IMR-90 (cell line): ENCODE results near the gene TEX264. TPM values are rescaled to one million over a fixed set of nuclear protein-coding genes. Genes with fewer than 3 reads are reported as not detected.
A peak's percentile ranks its signal among the peaks of the same experiment; 100 is the strongest.

Experiments used
- ATAC-seq: fragments of 200-7000 bp; cut with Tn5 transposase; 2 replicates; pipeline ENCODE4 v1.9.1; 2020; ENCODE audit warnings: low read depth, mild to moderate bottlenecking, moderate library complexity
- BruUV-seq: library from RNA; stranded (reverse); fragments of 400-500 nt; replicated peaks from 2 replicates; lab custom pipeline; 2021; lab: Mats Ljungman, UMichigan
- CTCF ChIA-PET: fragments of 300-600 bp; formaldehyde crosslinking; extraction: SDS; loops from one replicate; lab custom pipeline; 2021; ENCODE audit warnings: antibody characterized with exemption; lab: Yijun Ruan, JAX
- POLR2A ChIA-PET: fragments of 300-600 bp; sonication (Branson Sonifier 250); formaldehyde crosslinking; loops from one replicate; lab custom pipeline; 2022; ENCODE audit warnings: antibody characterized with exemption; ENCODE audit not compliant: unreplicated experiment; lab: Charles Lee
- DNase-seq: peaks from one replicate; pipeline ENCODE4 v3.0.0; 2013
- H2AFZ ChIP-seq: replicated peaks from 2 replicates; pipeline ENCODE3; 2013; ENCODE audit warnings: low read length, mild to moderate bottlenecking; ENCODE audit not compliant: poor library complexity
- H2AK5ac ChIP-seq: 2 replicates; pipeline ENCODE4 v1.6.1; 2013; ENCODE audit warnings: low read depth, low read length, inconsistent platforms
- H2AK9ac ChIP-seq: replicated peaks from 2 replicates; pipeline ENCODE3; 2013; ENCODE audit warnings: mild to moderate bottlenecking, low read depth, low read length, moderate library complexity; ENCODE audit not compliant: poor library complexity
- H2BK120ac ChIP-seq: 2 replicates; pipeline ENCODE4 v1.6.1; 2013; ENCODE audit warnings: low read depth, low read length, inconsistent platforms
- H2BK15ac ChIP-seq: 3 replicates; pipeline ENCODE4 v1.6.1; 2013; ENCODE audit warnings: low read depth, low read length, inconsistent platforms
- H2BK20ac ChIP-seq: 2 replicates; pipeline ENCODE4 v1.6.1; 2013; ENCODE audit warnings: low read depth, mild to moderate bottlenecking, inconsistent platforms, low read length, moderate library complexity
- H2BK5ac ChIP-seq: 2 replicates; pipeline ENCODE4 v1.6.1; 2013; ENCODE audit warnings: mild to moderate bottlenecking, low read depth, low read length, inconsistent platforms; ENCODE audit not compliant: poor library complexity, severe bottlenecking
- H3K14ac ChIP-seq: replicated peaks from 2 replicates; pipeline ENCODE4 v1.6.1; 2013; ENCODE audit warnings: low read depth, low read length, inconsistent platforms
- H3K18ac ChIP-seq: 2 replicates; pipeline ENCODE4 v1.6.1; 2013; ENCODE audit warnings: low read depth, low read length, control low read depth
- H3K23ac ChIP-seq: 2 replicates; pipeline ENCODE4 v1.6.1; 2013; ENCODE audit warnings: low read depth, low read length, inconsistent platforms
- H3K27ac ChIP-seq: 2 replicates; pipeline ENCODE4 v1.5.1; 2013; ENCODE audit warnings: mild to moderate bottlenecking, control low read depth, low read length; ENCODE audit not compliant: insufficient read depth
- H3K27me3 ChIP-seq: 2 replicates; pipeline ENCODE4 v1.6.1; 2013; ENCODE audit warnings: low read length; ENCODE audit not compliant: control insufficient read depth, insufficient read depth
- H3K36me3 ChIP-seq: 2 replicates; pipeline ENCODE4 v1.6.1; 2013; ENCODE audit warnings: low read length, mixed read lengths; ENCODE audit not compliant: control insufficient read depth, insufficient read depth
- H3K4ac ChIP-seq: 2 replicates; pipeline ENCODE4 v1.6.1; 2013; ENCODE audit warnings: low read depth, low read length, inconsistent platforms
- H3K4me1 ChIP-seq: 2 replicates; pipeline ENCODE4 v1.6.1; 2013; ENCODE audit warnings: low read length, mixed read lengths; ENCODE audit not compliant: control insufficient read depth, insufficient read depth
- H3K4me2 ChIP-seq: 2 replicates; pipeline ENCODE4 v1.6.1; 2013; ENCODE audit warnings: low read depth, mild to moderate bottlenecking, control low read depth, low read length, moderate library complexity
- H3K4me3 ChIP-seq: 2 replicates; pipeline ENCODE4 v1.5.1; 2013; ENCODE audit warnings: low read depth, mild to moderate bottlenecking, control low read depth, low read length, moderate library complexity; ENCODE audit not compliant: insufficient read depth
- H3K56ac ChIP-seq: 2 replicates; pipeline ENCODE4 v1.6.1; 2013; ENCODE audit warnings: low read length, inconsistent platforms; ENCODE audit not compliant: insufficient read depth; ENCODE audit errors: extremely low read depth
- H3K79me1 ChIP-seq, 2 experiments: 2 replicates each; pipeline ENCODE4 v1.6.1; 2013; ENCODE audit warnings: low read length in 2 of 2, inconsistent platforms in 1 of 2, low read depth in 1 of 2
- H3K9ac ChIP-seq: 2 replicates; pipeline ENCODE4 v1.6.1; 2013; ENCODE audit warnings: low read depth, low read length, control low read depth
- H3K9me1 ChIP-seq: 2 replicates; pipeline ENCODE4 v1.6.1; 2013; ENCODE audit warnings: low read length, inconsistent platforms; ENCODE audit not compliant: insufficient read depth
- H3K9me3 ChIP-seq: 2 replicates; pipeline ENCODE4 v1.6.1; 2013; ENCODE audit warnings: low read length; ENCODE audit not compliant: control insufficient read depth, insufficient read depth
- H4K20me1 ChIP-seq: 2 replicates; pipeline ENCODE4 v1.6.1; 2013; ENCODE audit warnings: low read length, inconsistent platforms; ENCODE audit not compliant: insufficient read depth
- H4K5ac ChIP-seq: 2 replicates; pipeline ENCODE4 v1.6.1; 2013; ENCODE audit warnings: mild to moderate bottlenecking, low read depth, low read length, control low read depth
- H4K8ac ChIP-seq, 2 experiments: 2 replicates each; pipeline ENCODE4 v1.6.1; 2013; ENCODE audit warnings: low read depth in 2 of 2, low read length in 2 of 2, control low read depth in 1 of 2, inconsistent platforms in 1 of 2
- H4K91ac ChIP-seq: 2 replicates; pipeline ENCODE4 v1.6.1; 2013; ENCODE audit warnings: low read depth, low read length, inconsistent platforms; ENCODE audit not compliant: insufficient read depth
- BHLHE40 ChIP-seq: fragments of 150-350 bp; IDR thresholded peaks from 2 replicates; pipeline ENCODE4 v1.6.1; 2016; ENCODE audit warnings: mild to moderate bottlenecking, low read depth, low read length
- CEBPB ChIP-seq: IDR thresholded peaks from 2 replicates; pipeline ENCODE4 v1.6.1; 2012; ENCODE audit warnings: low read depth, low read length, improper control_type of control experiment
- CHD1 ChIP-seq: IDR thresholded peaks from 2 replicates; pipeline ENCODE4 v1.6.1; 2012; ENCODE audit warnings: low read depth, low read length, improper control_type of control experiment
- FOS ChIP-seq: fragments of 150-350 bp; IDR thresholded peaks from 2 replicates; pipeline ENCODE4 v1.6.1; 2016; ENCODE audit warnings: low read depth, low read length
- MAFK ChIP-seq: IDR thresholded peaks from 2 replicates; pipeline ENCODE4 v1.6.1; 2012; ENCODE audit warnings: low read depth, low read length, improper control_type of control experiment
- MAZ ChIP-seq: IDR thresholded peaks from 2 replicates; pipeline ENCODE4 v1.6.1; 2012; ENCODE audit warnings: low read depth, mild to moderate bottlenecking, low read length, improper control_type of control experiment, moderate library complexity, borderline replicate concordance
- MXI1 ChIP-seq: IDR thresholded peaks from 2 replicates; pipeline ENCODE4 v1.6.1; 2012; ENCODE audit warnings: low read depth, mild to moderate bottlenecking, low read length, moderate library complexity, borderline replicate concordance
- NFE2L2 ChIP-seq: fragments of 150-350 bp; IDR thresholded peaks from 2 replicates; pipeline ENCODE4 v1.6.1; 2016; ENCODE audit warnings: low read depth, mild to moderate bottlenecking, low read length
- POLR2A ChIP-seq: IDR thresholded peaks from 2 replicates; pipeline ENCODE4 v1.6.1; 2012; ENCODE audit warnings: mild to moderate bottlenecking, low read depth, low read length
- RAD21 ChIP-seq: IDR thresholded peaks from 2 replicates; pipeline ENCODE4 v1.6.1; 2012; ENCODE audit warnings: low read length, improper control_type of control experiment
- RCOR1 ChIP-seq: IDR thresholded peaks from 2 replicates; pipeline ENCODE4 v1.6.1; 2012; ENCODE audit warnings: mild to moderate bottlenecking, low read length, improper control_type of control experiment; ENCODE audit not compliant: insufficient replicate concordance
- RFX5 ChIP-seq: IDR thresholded peaks from 2 replicates; pipeline ENCODE4 v1.8.0; 2012; ENCODE audit warnings: low read depth, mild to moderate bottlenecking, low read length, moderate library complexity
- SMC3 ChIP-seq: fragments of 150-350 bp; IDR thresholded peaks from 2 replicates; pipeline ENCODE4 v1.6.1; 2016; ENCODE audit warnings: low read depth, mild to moderate bottlenecking, antibody characterized with exemption, low read length, moderate library complexity
- WGBS, 2 experiments: methylation state at CpG; one replicate each; pipeline versions ENCODE4 v1.1.5 to v1.1.7; 2013; ENCODE audit warnings: missing lambda C conversion rate in 2 of 2; ENCODE audit not compliant: insufficient read length in 1 of 2; ENCODE audit errors: extremely low coverage in 2 of 2; 5-methylcytosine and 5-hydroxymethylcytosine counted together
- dilution Hi-C: fragments of 300-500 bp; cut with HindIII; formaldehyde crosslinking; loops from one replicate; pipeline ENCODE4 v1.14.3; 2018; ENCODE audit warnings: low sequenced_read_pairs; ENCODE audit not compliant: unreplicated experiment
- in situ Hi-C: fragments of 300-500 bp; cut with MboI; formaldehyde crosslinking; loops from 3 replicates; pipeline ENCODE4 v1.14.3; 2019; ENCODE audit warnings: low sequenced_read_pairs, inconsistent platforms, mixed read lengths
- intact Hi-C: fragments of 100-400 bp; cut with micrococcal nuclease; formaldehyde crosslinking; loops from 2 replicates; pipeline ENCODE4 v1.10.0; 2022
- polyA plus RNA-seq, 3 experiments: library from polyadenylated mRNA; depleted of rRNA; stranded (reverse); fragments of >200 nt; gene quantifications; 2 replicates each; pipeline ENCODE4 v1.2.3, GENCODE V29; 2012; ENCODE audit warnings: low replicate concordance in 1 of 3
- total RNA-seq: library from RNA; depleted of rRNA; stranded (reverse); fragments of >200 nt; gene quantifications from 2 replicates; pipeline ENCODE4 v1.2.3, GENCODE V29; 2012
- TF ChIP-seq, protein P1 (sequence below): fragments of 150-350 bp; IDR thresholded peaks from 2 replicates; pipeline ENCODE4 v1.6.1; 2017; ENCODE audit warnings: mild to moderate bottlenecking, antibody characterized with exemption, low read length, low read depth
- TF ChIP-seq, protein P2 (sequence below): fragments of 150-350 bp; IDR thresholded peaks from 2 replicates; pipeline ENCODE4 v1.6.1; 2016; ENCODE audit warnings: low read depth, mild to moderate bottlenecking, low read length, moderate library complexity, borderline replicate concordance
- TF ChIP-seq, protein P3 (sequence below): conservative IDR thresholded peaks from 2 replicates; pipeline ENCODE4 v1.5.1; 2012; ENCODE audit warnings: mild to moderate bottlenecking, low read depth, low read length, improper control_type of control experiment

TEX264 gene
- total and polyA plus RNA-seq, 2 of the 4 experiments (the other 2 are of a cell fraction): 30.3 to 45.0 TPM

DNA sequence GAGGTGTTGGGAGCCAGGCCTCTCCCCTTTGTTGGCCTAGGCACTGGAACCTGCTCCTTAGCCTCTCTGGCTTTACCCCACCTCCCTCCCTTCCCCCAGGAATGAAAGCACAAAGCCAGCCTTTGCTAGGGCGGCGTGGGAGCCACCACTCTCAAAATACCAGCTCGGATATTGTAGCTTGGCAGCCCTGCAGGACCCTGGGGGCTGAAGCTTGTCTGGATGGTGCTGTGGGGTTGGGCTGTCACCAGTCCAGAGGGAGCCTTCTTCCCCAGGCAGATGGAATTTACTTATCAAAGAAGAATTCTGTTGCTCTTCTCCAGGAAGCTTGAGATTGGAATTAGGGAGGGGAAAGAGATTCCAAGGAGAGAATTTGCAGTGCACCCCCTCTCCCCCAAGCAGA is 20.9 kb downstream of the TEX264 start:
- Histone ChIP-seq H3K14ac (no peak overlapping the region), H4K8ac (no peak overlapping the region), H3K27me3 (no peaks in the 10 kb centered on the region), H2BK5ac (no peak overlapping the region), H2AK9ac (no peak overlapping the region), H4K5ac (no peak overlapping the region), H3K9ac (no peak overlapping the region), H3K4me2 (no peak overlapping the region), H3K79me1 (peaks cover 0 to 9% of the 10 kb centered on the region in 2 experiments; a peak in 2 of 4 replicates), H3K23ac (no peak overlapping the region), H3K4me1 (peaks cover 5% of the 10 kb centered on the region), H3K27ac (no peak overlapping the region), H2BK20ac (no peak overlapping the region), H3K36me3 (peaks cover 28% of the 10 kb centered on the region), H2AFZ (no peak overlapping the region), H3K9me1 (peaks cover 10% of the 10 kb centered on the region), H3K9me3 (no peaks in the 10 kb centered on the region), H4K20me1 (peaks cover 10% of the 10 kb centered on the region), H3K18ac (no peak overlapping the region), H2BK15ac (no peak overlapping the region), H3K56ac (no peak overlapping the region), H4K91ac (no peak overlapping the region), H2AK5ac (no peak overlapping the region), H3K4me3 (no peak overlapping the region), H3K4ac (no peak overlapping the region; the same call in 1 of the 2 replicates), H2BK120ac (no peak overlapping the region)
- dilution Hi-C loops: no loop called here
- peak; percentile 18 for ATAC-seq
- no peak for DNase-seq
- TF ChIP-seq MAFK: no peak
- no peak for TF ChIP-seq FOS
- no peak for TF ChIP-seq CEBPB
- no peak for TF ChIP-seq NFE2L2
- TF ChIP-seq MXI1: no peak
- no peak for TF ChIP-seq BHLHE40
- TF ChIP-seq POLR2A: no peak
- TF ChIP-seq MAZ: no peak
- TF ChIP-seq, protein P1, sequence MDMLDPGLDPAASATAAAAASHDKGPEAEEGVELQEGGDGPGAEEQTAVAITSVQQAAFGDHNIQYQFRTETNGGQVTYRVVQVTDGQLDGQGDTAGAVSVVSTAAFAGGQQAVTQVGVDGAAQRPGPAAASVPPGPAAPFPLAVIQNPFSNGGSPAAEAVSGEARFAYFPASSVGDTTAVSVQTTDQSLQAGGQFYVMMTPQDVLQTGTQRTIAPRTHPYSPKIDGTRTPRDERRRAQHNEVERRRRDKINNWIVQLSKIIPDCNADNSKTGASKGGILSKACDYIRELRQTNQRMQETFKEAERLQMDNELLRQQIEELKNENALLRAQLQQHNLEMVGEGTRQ: no peak
- TF ChIP-seq RCOR1: no peak
- TF ChIP-seq RAD21: no peak
- TF ChIP-seq CHD1: no peak
- TF ChIP-seq, protein P2, sequence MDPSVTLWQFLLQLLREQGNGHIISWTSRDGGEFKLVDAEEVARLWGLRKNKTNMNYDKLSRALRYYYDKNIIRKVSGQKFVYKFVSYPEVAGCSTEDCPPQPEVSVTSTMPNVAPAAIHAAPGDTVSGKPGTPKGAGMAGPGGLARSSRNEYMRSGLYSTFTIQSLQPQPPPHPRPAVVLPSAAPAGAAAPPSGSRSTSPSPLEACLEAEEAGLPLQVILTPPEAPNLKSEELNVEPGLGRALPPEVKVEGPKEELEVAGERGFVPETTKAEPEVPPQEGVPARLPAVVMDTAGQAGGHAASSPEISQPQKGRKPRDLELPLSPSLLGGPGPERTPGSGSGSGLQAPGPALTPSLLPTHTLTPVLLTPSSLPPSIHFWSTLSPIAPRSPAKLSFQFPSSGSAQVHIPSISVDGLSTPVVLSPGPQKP: no peak
- no peak for TF ChIP-seq SMC3
- TF ChIP-seq, protein P3, sequence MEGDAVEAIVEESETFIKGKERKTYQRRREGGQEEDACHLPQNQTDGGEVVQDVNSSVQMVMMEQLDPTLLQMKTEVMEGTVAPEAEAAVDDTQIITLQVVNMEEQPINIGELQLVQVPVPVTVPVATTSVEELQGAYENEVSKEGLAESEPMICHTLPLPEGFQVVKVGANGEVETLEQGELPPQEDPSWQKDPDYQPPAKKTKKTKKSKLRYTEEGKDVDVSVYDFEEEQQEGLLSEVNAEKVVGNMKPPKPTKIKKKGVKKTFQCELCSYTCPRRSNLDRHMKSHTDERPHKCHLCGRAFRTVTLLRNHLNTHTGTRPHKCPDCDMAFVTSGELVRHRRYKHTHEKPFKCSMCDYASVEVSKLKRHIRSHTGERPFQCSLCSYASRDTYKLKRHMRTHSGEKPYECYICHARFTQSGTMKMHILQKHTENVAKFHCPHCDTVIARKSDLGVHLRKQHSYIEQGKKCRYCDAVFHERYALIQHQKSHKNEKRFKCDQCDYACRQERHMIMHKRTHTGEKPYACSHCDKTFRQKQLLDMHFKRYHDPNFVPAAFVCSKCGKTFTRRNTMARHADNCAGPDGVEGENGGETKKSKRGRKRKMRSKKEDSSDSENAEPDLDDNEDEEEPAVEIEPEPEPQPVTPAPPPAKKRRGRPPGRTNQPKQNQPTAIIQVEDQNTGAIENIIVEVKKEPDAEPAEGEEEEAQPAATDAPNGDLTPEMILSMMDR: no peak
- TF ChIP-seq RFX5: no peak
- ChIA-PET POLR2A (no interaction called here), CTCF (interaction anchor here (1.6 kb wide), 1 partner anchor 10 kb away, joined by 6 read pairs; no protein-coding TSS in a partner anchor)
- in situ Hi-C loops: loop anchor here (25.0 kb wide), 1 partner anchor 1080 kb away; the partner anchor contains the start of genes CISH and MAPKAPK3
- BruUV-seq: no TSS peak
- intact Hi-C loops: no loop called here
- no CpG with 5 or more reads among the region's 3 CpGs for WGBS, 2 experiments
